Activated CD8-positive, alpha-beta memory T cell treated with anti-CD3 and anti-CD28 coated beads, Interleukin-2, amount 50 U/mL, for 48 hours (primary cell): ENCODE data around the gene CACTIN.

Experiments used
- DNase-seq: peaks from one replicate; pipeline ENCODE4 v3.0.0-alpha.2; 2020

The CACTIN gene

DNA sequence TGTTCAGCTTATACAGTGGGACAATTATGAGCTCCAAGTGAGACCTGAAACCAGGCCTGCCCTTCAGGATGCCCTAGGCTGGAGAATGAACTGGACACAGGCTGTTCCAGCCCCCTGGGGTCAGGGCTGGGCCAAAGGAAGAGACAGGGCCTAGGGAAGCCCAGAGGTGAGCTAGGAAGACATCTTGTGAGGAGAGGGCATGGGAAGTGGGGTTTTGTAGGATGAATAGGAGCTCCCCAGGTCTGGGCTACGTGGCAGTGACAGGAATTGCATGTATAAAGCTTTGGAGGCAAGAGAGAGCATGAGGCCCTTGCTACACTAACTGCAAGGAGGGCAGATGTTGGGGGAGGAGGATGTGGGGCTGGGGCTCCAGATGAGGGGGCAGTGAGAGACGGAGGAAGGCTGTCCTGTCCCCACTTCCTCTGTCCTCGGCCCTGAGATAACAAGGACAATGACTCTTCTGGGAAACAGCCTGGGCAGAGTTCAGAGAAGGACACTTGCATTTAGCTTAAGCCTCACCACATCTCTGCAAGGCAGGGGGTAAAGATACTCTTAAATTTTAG lies 18.4 kb downstream of the CACTIN start:
- no peak for DNase-seq

GRCh38 chr19:3607303-3608078 lies 19.1 kb downstream of the CACTIN start:
- no peak for DNase-seq

GRCh38 chr19:3606690-3607289 lies 19.8 kb downstream of the CACTIN start, which contains the start of gene TBXA2R:
TBXA2R (minus strand) TSS chr19:3606875; CDS start chr19:3600634, 6,241 bp downstream.
- DNase-seq: peak; percentile 88

- DNase-seq: peak; percentile 73
These were observed 20.4 kb downstream of the CACTIN start for GRCh38 chr19:3606174-3606689.

DNA sequence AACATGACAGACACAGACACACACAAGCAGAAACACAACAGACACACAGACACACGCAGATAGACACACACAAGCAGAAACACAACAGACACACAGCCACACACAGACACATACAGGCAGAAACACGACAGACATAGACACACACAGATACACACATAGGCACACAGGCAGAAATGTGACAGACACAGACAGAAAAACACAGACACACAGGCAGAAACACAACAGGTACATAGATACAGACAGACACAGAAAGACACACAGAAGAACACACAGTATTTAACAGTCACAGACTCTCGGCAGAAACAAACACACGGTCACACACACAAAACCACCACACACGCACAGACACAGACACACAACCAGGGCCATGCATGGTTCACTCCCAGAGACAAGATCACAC lies 20.8 kb downstream of the CACTIN start:
- no peak for DNase-seq

- DNase-seq: no peak
These were observed 21.2 kb downstream of the CACTIN start for GRCh38 chr19:3605361-3605760.

DNA sequence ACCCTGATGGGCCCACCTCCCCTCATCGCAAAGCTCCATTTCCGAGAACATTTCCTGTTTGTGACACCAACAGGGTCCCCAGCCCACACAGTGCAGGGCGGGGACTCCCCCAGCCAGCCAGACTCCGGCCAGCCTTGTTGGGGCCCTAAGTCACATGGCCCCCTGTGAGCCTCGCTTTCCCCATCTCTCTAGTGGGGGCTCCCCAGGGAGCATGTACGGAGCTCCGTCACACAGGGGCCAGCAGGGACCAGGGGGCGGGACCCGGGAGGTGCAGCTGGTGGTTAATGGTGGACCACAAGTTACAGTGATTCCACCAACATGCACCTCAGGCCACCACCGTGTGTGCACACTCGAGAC lies 21.6 kb downstream of the CACTIN start:
- peak; percentile 67 for DNase-seq

GRCh38 chr19:3604227-3604986 lies 22.2 kb downstream of the CACTIN start:
- no peak for DNase-seq

GRCh38 chr19:3603121-3603811 lies 23.3 kb downstream of the CACTIN start:
- DNase-seq: peak; percentile 47

DNA sequence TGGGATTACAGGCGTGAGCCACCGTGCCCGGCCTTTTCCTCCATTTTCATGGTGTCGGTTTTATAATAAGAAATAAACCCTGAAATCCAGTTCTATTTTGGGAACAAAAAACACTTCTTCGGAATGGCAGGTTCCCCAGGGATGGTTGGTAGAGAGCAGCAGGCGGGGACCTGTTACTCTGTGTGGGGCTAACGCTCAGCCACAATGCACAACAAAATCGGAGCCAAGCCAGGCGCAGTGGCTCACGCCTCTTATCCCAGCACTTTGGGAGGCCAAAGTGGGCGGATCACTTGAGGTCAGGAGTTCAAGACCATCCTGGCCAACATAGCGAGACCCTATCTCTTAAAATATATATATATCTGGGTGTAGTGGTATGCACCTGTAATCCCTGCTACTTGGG lies 25.6 kb downstream of the CACTIN start:
- no peak for DNase-seq

- DNase-seq: no peak
These were observed 26.8 kb downstream of the CACTIN start for GRCh38 chr19:3599776-3600187.

DNA sequence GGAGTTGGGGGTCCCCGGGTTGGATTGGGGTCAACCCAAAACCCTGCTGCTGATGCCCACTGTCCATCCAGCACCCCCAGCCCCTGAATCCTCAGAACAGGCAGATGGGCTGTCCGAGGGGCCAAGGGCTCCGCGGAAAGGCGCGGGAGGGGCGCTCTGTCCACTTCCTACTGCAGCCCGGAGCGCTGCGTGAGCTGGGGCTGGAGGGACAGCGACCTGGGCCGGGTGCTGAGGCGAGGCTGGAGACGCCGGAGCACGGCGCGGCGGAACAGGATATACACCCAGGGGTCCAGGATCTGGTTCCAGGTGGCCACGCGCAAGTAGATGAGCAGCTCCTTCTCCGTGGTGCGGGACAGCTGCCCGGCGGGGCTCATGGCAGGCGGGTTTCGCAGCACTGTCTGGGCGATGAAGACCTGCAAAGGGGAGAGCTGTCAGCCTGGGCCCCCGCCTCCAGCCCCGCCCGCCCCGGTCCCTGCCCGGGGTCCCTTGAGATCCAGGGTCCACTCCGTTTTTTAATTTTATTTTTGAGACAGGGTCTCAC lies 31.0 kb downstream of the CACTIN start:
- no peak for DNase-seq

GRCh38 chr19:3593156-3593555 lies 33.4 kb downstream of the CACTIN start:
- no peak for DNase-seq

GRCh38 chr19:3591876-3592613 lies 34.5 kb downstream of the CACTIN start:
- DNase-seq: no peak

DNA sequence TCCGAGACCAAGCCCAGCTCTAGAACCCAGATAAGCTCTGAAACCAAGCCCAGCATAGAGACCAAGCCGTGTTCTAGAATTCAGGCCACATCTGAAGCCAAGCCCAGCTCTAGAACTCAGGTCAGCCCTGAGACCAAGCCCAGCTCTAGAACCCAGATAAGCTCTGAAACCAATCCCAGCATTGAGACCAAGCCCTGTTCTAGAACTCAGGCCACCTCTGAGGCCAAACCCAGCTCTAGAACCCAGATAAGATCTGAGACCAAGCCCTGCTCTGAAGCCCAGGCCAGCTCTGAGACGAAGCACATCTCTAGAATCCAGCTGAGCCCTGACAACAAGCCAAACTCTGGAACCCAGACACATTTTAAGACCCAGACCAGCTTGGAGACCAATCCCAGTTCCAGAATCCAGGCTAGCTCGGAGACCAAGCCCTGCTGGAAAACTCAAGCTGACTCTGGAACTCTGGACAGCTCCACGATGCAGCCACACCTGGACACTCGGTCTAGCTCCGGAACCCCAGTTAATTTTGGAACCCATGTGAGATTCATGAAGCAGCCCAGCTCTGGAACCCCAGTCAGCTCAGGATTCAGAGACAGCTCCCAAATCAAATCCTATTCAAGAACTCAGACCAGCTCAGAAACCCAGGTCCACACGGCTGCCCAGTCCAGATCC lies 35.5 kb downstream of the CACTIN start:
- DNase-seq: no peak

GRCh38 chr19:3589949-3590348 lies 36.6 kb downstream of the CACTIN start:
- no peak for DNase-seq

DNA sequence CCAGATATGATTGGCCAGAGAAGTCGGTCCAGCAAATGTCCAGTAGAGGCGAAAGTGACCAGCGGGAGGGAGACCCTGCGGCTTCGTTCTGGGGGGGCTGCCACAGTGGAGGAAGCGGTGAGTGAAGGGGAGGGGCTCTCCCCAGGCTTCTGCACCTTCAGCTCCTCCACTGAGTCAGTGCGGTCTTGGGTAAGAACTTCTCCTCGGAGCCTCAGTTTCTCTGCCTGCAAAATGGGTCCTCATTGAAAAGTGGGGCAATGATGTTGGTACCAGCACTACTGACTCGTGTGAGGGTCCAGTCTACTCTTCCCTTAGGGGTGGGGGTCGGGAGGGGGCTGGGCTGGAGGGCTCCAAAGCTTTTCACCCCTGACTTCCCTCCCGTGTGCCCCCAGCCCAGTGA lies 37.2 kb downstream of the CACTIN start:
- DNase-seq: no peak

- no peak for DNase-seq
These were observed 39.8 kb downstream of the CACTIN start for GRCh38 chr19:3586707-3587346.

DNA sequence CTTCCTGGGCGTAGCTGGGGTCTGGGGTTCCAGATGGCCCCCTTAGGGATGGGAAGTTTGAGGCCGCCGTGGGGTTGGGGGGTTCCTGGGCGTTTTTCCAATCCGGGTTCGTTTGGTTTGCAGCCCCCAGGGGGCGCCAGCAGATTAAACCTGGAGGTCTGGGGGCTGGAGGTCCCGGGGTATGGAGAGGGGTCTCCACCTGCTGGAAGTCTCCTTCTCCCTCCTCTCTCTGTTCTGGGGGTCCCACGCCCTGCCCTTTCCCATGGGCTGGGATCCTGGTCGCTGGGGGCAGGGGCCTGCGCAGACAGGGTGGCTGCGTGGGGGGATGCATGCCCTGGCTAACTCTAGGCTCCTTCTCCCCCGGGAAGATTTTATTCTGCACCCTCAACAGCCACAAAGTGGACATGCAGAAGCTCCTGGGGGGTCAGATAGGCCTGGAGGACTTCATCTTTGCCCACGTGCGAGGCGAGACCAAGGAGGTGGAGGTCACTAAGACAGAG lies 40.4 kb downstream of the CACTIN start:
- DNase-seq: peak; percentile 80
